GM12874 (cell line): ENCODE results near the gene NAV1.

ENCODE experiments used
- TF ChIP-seq, protein P1 (sequence below): IDR thresholded peaks from 2 replicates; pipeline ENCODE4 v1.5.1; 2011; ENCODE audit warnings: low read depth, mild to moderate bottlenecking, control low read depth, low read length, moderate library complexity; ENCODE audit not compliant: insufficient read depth

NAV1 gene

DNA sequence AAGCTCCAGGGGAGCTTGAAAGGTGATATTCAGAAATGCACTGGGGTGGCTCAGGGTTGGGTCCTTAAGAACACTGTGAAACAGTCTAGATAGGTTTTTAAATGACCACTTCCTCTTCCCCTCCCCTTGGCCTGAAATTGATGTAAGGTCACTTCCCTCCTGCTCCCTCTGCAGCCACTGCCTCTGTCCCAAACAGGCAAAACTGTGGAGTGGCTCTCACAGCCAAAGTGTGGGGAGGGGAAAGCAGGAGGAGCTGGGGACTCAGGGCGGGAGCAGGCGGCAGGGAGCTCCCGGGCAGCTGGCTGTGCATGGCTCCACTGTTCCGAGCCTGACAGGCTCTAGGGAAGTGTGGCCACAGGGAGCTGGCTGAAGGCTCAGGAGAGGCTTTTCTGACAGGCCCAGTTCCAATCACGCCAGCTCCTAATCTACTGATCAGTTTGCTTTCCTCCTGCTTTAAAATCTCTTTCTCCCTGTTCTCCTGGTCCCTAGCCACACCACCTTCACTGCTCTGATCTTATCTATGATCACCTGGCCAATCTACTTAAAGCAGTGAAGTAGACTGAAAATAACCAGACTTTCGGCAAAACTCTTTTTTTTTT, 26.9 kb upstream of the NAV1 start:
- TF ChIP-seq, protein P1, sequence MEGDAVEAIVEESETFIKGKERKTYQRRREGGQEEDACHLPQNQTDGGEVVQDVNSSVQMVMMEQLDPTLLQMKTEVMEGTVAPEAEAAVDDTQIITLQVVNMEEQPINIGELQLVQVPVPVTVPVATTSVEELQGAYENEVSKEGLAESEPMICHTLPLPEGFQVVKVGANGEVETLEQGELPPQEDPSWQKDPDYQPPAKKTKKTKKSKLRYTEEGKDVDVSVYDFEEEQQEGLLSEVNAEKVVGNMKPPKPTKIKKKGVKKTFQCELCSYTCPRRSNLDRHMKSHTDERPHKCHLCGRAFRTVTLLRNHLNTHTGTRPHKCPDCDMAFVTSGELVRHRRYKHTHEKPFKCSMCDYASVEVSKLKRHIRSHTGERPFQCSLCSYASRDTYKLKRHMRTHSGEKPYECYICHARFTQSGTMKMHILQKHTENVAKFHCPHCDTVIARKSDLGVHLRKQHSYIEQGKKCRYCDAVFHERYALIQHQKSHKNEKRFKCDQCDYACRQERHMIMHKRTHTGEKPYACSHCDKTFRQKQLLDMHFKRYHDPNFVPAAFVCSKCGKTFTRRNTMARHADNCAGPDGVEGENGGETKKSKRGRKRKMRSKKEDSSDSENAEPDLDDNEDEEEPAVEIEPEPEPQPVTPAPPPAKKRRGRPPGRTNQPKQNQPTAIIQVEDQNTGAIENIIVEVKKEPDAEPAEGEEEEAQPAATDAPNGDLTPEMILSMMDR, result no peak

DNA sequence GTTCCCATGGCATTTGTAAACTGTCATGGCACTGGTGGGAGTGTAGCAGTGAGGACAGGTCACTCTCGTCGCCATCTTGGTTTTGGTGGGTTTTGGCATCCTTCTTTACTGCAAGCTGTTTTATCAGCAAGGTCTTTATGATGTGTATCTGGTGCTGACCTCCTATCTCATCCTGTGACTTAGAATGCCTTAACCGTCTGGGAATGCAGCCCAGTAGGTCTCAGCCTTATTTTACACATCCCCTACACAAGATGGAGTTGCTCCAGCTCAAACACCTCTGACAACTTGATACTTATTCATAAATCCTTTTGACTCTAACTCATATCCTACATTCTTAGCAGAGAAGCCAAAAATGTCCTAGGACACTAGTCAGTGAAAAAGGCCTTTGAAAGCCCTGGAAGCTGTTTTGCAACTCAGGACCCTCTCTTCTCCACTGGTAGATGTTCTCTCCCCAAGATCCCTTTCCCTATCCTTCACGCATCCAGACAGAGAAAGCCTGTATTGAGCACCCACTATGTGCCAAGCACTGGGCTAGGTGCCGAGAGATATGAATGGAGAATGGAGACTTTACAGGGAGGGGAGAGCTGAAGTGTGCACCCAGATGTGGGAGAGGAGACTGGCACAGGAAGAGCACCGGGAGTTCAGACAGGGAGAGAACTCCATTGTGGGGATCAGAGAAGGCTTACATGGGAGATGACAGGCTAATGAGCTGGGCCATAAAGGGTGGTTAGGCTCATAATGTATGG, 25.3 kb upstream of the NAV1 start:
- TF ChIP-seq, protein P1, result no peak

DNA sequence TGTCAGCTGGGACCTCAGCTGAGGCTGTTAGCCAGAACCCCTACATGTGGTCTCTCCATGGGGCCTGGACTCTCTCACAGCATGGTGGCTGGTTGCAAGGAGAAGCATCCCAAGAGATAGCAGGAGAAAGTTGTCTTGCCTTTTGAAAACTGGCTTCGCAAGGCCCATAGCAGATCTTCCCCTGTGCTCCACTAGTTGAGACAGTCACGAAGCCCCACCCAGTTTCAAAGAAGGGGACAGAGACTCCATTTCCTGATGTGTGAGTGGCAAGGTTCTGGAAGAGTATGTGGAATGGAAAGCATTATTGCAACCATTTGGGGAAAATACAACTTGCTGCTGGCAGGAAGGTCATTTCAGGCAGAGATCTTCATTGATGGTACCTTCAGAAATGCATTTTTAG, 24.5 kb upstream of the NAV1 start:
- TF ChIP-seq, protein P1, result no peak

DNA sequence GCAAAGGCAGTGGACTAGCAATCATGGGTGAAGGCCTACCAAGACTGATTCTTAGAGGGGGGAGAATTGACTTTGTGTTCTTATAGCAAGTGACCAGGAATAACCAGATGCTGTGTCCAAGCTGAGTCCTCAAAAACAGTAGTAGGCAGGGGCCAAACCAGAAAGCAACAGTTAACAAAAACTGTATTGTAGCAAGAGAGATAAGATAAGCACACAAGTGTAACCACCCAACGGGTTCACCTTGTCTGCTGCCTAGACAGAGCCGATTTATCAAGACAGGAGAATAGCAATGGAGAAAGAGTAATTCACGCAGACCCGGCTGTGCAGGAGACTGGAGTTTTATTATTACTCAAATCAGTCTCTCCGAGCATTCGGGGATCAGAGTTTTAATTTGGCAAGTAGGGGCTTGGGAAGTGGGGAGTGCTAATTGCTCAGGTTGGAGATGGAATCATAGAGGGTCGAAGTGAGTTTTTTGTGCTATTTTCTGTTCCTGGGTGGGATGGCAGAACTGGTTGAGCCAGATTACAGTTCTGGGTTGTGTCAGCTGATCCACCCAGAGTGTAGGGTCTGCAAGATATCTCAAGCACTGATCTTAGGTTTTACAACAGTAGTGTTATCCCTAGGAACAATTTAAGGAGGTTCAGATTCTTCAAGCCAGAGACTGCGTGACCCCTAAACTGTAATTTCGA, 23.7 kb upstream of the NAV1 start:
- TF ChIP-seq, protein P1, result no peak

DNA sequence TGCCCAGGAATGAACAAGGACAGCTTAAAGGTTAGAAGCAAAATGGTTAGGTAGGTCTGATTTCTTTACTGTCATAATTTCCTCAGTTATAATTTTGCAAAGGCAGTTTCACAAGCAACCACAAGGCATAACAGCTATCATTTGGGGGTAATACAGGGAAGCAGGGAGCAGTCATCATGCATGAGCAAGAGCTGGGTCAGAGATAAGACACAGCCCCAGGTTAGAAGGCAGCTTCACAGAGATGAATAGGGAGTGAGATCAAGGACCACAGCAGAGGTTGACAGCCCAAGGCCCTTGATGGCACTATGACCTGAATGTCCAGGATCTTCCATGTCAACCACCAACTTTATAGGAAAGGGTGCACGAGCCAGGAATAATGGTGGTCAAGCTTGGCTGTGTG, 23.0 kb upstream of the NAV1 start:
- TF ChIP-seq, protein P1, result no peak

DNA sequence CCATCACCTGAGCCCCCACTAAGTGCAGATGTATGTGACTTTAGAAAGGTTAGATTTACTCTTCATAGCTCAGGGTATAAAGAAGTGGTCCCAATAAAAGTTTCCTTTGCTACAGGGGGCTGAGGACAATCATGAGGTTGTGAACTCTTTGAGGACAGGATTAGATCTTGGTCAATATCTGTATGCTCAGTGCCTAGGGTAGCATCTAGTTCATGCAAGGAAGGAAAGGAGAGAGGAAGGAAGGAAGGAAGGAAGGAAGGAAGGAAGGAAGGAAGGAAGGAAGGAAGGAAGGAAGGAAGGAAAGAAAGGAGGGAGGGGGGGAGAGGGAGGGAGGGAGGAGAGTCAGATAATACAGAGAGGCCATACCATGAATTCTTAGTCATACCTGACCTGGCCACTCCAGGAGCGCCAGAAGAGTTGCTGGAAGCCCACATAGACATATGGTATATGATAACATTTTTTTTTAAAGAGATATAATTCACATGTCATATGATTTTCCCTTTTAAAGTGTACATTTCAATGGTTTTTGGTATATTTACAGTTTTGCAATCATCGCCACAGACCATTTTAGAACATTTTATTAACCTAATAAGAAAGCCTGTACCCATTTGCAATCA, 22.3 kb upstream of the NAV1 start:
- TF ChIP-seq, protein P1, result no peak

DNA sequence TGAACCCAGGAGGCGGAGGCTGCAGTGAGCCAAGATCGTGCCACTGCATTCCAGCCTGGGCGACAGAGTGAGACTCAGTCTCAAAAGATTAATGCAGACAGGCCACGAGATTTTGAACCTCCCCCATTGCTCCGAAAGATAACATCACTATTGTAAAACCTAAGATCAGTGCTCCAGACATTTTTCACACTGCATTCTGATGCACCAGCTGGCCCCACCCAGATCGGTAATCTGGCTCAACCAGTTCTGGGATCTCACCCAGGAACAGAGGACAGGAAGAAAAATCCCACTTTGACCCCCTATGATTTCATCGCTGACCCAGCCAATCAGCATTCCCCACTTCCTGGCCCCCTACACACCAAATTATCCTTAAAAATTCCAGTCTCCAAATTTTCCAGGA, 21.3 kb upstream of the NAV1 start:
- TF ChIP-seq, protein P1, result no peak
